Activated naive CD8-positive, alpha-beta T cell treated with anti-CD3 and anti-CD28 coated beads, Interleukin-2, amount 10 ng/mL, durations not matched to agents 7 days and 5 days (primary cell): ENCODE data around the gene STRA8. TPM values are rescaled to one million over a fixed set of nuclear protein-coding genes. Genes with fewer than 3 reads are reported as not detected.

Experiments used
- ATAC-seq: fragments of 150-1000 bp; cut with Tn5 transposase; one replicate; pipeline ENCODE4 v1.10.0; 2021; ENCODE audit warnings: low read depth, moderate library complexity
- POLR2A ChIA-PET: fragments of 350-600 bp; sonication (Branson Sonifier 250); formaldehyde crosslinking; loops from one replicate; lab custom pipeline; 2021; ENCODE audit warnings: antibody characterized with exemption; lab: Charles Lee
- DNase-seq: peaks from one replicate; pipeline ENCODE4 v3.0.0; 2021
- H3K27ac Mint-ChIP-seq: one replicate; pipeline ENCODE4 v1.8.0; 2022; ENCODE audit warnings: mild to moderate bottlenecking, mixed read lengths
- H3K27me3 Mint-ChIP-seq: one replicate; pipeline ENCODE4 v1.8.0; 2022; ENCODE audit warnings: mild to moderate bottlenecking, moderate library complexity, mixed read lengths
- H3K36me3 Mint-ChIP-seq: one replicate; pipeline ENCODE4 v1.8.0; 2021; ENCODE audit warnings: mild to moderate bottlenecking, mixed read lengths
- H3K4me1 Mint-ChIP-seq: one replicate; pipeline ENCODE4 v1.8.0; 2021; ENCODE audit warnings: mixed read lengths
- H3K4me3 Mint-ChIP-seq: one replicate; pipeline ENCODE4 v1.8.0; 2022; ENCODE audit warnings: mild to moderate bottlenecking, moderate library complexity, mixed read lengths
- H3K9me3 Mint-ChIP-seq: one replicate; pipeline ENCODE4 v1.8.0; 2021; ENCODE audit warnings: mixed read lengths
- total RNA-seq, 2 experiments: library from RNA; stranded (reverse); gene quantifications; one replicate each; pipeline ENCODE4 v1.2.3, GENCODE V29; 2021

Gene STRA8, protein sequence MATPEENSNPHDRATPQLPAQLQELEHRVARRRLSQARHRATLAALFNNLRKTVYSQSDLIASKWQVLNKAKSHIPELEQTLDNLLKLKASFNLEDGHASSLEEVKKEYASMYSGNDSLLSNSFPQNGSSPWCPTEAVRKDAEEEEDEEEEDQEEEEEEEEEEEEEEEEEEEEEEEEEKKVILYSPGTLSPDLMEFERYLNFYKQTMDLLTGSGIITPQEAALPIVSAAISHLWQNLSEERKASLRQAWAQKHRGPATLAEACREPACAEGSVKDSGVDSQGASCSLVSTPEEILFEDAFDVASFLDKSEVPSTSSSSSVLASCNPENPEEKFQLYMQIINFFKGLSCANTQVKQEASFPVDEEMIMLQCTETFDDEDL
- not detected for total RNA-seq

DNA sequence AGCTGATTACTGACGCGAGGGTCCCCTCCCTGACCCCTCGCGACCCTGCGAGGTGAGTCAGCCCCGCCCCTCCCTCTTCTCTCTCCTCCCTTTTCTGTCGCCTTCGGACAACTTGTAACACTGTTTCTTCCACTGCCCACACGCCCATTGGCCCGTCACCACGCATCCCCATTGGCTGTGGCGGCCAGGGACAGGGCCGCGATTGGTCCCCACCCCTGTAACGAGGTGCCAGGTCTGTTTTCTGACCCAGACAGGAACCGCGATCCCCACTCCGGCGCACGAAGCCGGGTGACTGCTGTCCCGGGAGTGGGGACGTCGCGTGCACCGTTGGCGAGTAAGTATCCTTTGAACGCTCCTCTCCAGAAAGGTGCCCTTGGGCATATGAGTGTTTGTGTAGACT lies at the start of gene STRA8:
Gene STRA8, plus strand, starts transcription at position 269 of the 400 bp plus-strand sequence. CDS start 6,687 bp downstream, outside the sequence.
- POLR2A ChIA-PET = no interaction called here

DNA sequence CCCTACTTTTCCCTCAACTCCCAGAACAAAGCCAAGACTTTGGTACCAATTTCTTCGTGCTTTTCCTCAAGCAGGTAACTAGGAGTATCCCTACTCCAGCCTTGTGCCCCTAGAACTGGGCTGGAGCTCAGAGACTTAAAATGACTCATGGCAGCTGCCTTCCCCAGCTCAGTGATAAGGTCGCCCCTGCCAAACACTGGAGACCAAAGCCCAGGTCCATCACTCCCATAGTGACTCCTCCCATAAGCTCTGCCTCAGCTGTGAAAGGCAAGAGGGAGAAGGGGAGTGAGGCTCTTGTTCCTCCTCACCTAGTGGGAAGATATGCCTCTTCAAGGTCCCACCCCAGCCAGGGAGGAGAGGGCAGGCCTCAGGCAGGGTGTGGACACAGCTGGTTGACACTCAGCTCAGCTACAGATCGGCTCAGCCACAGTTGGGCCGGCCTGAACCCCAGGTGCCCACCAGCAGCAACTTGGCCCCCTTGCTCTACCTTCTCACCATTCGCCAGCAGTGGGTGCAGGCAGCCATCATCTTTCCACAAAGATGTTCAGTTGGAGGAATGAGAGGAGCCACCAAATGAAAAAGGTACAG lies 49.3 kb upstream of the STRA8 start:
- Mint-ChIP-seq H3K27ac (no peak overlapping the region), H3K36me3 (peaks cover 41% of the 10 kb centered on the region), H3K4me3 (no peak overlapping the region), H3K27me3 (no peaks in the 10 kb centered on the region), H3K9me3 (peaks cover 17% of the 10 kb centered on the region), H3K4me1 (peaks cover 2% of the 10 kb centered on the region)
- ATAC-seq (no peak), DNase-seq (no peak)
- POLR2A ChIA-PET = interaction anchor here (0.5 to 0.9 kb wide), 2 partner anchors 10 to 146 kb away, joined by 3 to 6 read pairs; no protein-coding TSS in a partner anchor

More for the DNA sequence above, at the start of gene STRA8:
- peaks cover 1% of the 10 kb centered on the region for H3K27me3 Mint-ChIP-seq
- H3K4me1 Mint-ChIP-seq = peaks cover 4% of the 10 kb centered on the region
- no peaks in the 10 kb centered on the region for H3K9me3 Mint-ChIP-seq
- no peak within 1 kb of the TSS for H3K4me3 Mint-ChIP-seq
- ATAC-seq (no peak), DNase-seq (no peak)
- H3K36me3 Mint-ChIP-seq = no peaks in the 10 kb centered on the region
- no peak within 1 kb of the TSS for H3K27ac Mint-ChIP-seq

DNA sequence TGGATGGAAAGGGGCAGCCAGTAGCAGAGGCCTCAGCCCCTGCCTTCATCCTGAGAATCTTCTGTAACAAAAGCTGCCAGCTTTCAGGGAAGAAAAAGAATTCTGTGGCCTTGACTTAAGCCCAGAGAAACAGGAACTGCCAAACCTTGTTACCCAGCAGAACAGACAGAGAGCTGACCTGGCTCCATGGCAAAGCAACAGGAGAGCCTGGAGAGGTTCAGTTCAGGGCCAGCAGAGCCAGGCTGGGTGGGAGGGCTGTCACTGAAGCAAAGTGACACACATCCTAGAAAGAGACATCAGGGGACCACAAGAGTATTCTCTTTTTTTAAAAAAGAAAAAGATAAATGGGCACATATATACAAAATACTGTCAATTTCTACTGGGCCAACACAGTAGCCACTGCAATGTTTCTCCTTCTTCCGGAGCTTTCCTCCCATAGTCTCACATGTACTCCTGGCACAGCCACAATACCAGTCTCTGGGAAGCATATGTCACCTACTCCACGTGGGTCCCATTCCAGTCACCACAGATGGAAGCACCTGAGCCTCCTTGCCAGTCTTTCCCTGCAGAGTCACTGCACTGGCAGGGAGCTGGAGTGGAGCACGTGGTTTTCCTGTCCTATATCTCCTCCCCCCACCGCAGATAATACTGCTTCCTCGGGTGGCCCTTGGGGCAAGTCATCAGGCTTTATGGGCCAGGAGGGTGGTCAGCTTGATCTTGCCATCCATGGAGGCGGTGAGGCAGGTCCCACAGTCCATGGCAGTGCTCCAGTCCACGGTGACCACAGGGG lies 48.0 kb upstream of the STRA8 start:
- no peak overlapping the region for H3K27ac Mint-ChIP-seq

DNA sequence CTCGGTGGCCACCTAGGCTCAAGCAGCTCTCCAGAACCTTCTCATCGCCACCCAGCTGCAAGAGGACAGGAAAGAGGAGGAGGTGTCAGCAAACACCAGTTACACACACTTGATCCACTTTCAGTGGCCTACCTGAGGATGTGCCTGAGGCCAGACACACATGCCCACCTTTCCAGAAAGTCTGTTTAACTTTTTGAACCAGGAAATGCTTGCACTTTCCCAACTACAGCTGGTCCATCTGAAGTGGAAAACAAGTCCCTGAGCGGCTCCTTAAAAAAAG lies 47.4 kb upstream of the STRA8 start:
- Mint-ChIP-seq H3K4me1 (no peaks in the 10 kb centered on the region), H3K4me3 (no peak overlapping the region), H3K9me3 (peaks cover 12% of the 10 kb centered on the region), H3K27ac (no peak overlapping the region), H3K36me3 (peaks cover 37% of the 10 kb centered on the region), H3K27me3 (no peaks in the 10 kb centered on the region)
- POLR2A ChIA-PET = no interaction called here
- ATAC-seq = no peak
- DNase-seq = no peak

More for the DNA sequence above, 48.0 kb upstream of the STRA8 start:
- H3K4me1 Mint-ChIP-seq = no peaks in the 10 kb centered on the region
- POLR2A ChIA-PET = no interaction called here
- ATAC-seq (no peak), DNase-seq (no peak)
- peaks cover 39% of the 10 kb centered on the region for H3K36me3 Mint-ChIP-seq
- H3K9me3 Mint-ChIP-seq = peaks cover 14% of the 10 kb centered on the region
- H3K4me3 Mint-ChIP-seq = no peak overlapping the region
- no peaks in the 10 kb centered on the region for H3K27me3 Mint-ChIP-seq

DNA sequence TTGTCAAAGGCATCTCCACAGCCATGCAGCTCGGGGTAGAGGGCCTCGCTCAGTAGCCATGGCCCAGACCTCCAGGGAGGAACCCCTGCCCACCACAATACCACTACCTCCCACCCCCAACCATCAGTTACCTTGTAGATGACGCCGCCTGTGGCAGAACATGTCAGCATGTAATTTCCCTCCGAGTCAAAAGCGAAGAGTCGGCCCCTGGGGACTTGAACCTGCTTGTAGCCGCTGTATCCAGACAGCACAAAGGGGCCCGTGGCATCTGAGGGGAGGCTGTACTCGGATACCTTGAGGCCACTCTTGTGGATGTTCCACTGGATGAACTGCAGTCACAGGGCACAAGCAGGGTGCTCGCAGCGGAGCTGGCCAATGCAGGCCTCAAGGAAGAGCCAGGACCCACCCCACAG lies 46.8 kb upstream of the STRA8 start:
- no peaks in the 10 kb centered on the region for H3K27me3 Mint-ChIP-seq
- peaks cover 7% of the 10 kb centered on the region for H3K9me3 Mint-ChIP-seq
- POLR2A ChIA-PET = no interaction called here
- H3K27ac Mint-ChIP-seq = no peak overlapping the region
- H3K4me3 Mint-ChIP-seq = no peak overlapping the region
- ATAC-seq (no peak), DNase-seq (no peak)
- H3K36me3 Mint-ChIP-seq = peaks cover 35% of the 10 kb centered on the region
- no peaks in the 10 kb centered on the region for H3K4me1 Mint-ChIP-seq

DNA sequence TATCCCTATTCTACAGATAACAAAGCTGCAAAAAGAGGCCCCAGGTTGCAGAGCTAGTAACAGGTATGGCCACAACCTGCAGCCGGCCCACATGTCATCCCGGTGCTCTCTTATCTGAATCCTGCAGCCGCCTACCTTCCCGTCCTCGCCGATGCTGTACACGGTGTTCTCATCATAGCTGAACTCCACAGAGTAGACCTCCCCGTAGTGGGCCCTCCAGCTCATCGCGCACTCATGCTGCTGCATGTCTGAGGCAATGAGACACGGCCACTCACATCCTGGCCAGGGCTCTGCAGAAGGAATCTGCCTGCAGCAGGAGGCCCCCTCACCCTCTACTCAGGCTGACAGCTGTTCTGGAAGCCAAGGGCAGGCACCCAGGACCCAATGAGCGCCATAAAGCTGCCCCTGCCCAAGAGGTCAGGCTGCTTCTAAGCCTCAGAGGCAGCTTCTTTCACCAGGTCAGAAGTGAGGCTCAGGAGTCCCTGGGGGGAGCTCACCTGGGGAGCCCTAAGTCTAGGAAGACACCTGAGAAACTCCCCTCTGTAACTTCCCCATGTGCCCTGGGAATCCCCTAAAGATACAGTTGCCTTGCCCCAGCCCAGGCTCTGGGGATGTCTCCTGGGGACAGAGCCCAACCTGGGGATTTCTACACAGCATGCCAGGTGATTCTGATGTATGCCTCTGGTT lies 45.2 kb upstream of the STRA8 start:
- Mint-ChIP-seq H3K4me3 (no peak overlapping the region), H3K27ac (no peak overlapping the region), H3K36me3 (peaks cover 27% of the 10 kb centered on the region), H3K9me3 (no peaks in the 10 kb centered on the region), H3K27me3 (no peaks in the 10 kb centered on the region), H3K4me1 (no peaks in the 10 kb centered on the region)
- no peak for ATAC-seq
- POLR2A ChIA-PET = no interaction called here
- no peak for DNase-seq

DNA sequence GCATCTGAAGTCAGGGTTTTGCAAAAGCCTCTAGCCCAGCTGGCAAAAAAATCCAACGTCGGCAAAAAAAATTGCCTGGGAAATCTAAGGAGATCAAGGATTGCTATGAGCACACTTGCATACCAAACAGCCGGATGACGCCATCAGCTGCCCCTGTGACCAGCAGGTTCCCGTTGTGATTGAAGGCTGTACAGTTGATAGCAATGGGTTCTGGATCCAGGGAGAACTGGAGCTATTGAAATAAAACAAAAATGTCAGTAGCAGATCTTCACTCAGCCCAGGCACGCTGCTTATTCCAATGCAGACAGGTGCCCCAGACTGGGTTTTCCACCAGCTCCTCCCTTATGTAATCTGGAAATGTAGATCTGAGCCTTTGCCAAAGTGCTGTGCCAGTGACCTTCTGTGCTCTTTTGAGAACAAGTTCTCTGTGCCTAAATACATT lies 44.4 kb upstream of the STRA8 start:
- POLR2A ChIA-PET = no interaction called here
- Mint-ChIP-seq H3K36me3 (peaks cover 21% of the 10 kb centered on the region), H3K27ac (no peak overlapping the region), H3K9me3 (no peaks in the 10 kb centered on the region), H3K4me1 (peaks cover 1% of the 10 kb centered on the region), H3K4me3 (no peak overlapping the region), H3K27me3 (no peaks in the 10 kb centered on the region)
- no peak for ATAC-seq
- no peak for DNase-seq

DNA sequence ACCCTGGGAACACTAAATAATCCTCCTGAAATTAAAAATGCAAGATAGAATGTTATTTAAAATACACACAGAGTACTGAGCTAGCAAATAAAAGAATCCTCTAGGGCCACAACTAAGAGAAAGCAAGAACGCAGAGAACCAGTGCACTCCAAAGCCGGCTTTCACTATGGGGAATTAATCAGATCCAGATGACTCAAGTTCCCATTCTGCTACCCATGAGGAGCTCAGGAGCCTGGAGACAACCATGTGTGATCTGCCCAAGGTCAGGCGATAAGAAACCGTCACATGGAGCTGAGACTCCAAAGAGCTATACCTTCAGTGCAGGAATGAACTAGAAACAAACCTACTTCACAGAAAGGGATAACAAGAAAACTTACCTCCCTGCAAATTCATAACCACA lies 43.7 kb upstream of the STRA8 start:
- Mint-ChIP-seq H3K4me1 (peaks cover 2% of the 10 kb centered on the region), H3K9me3 (no peaks in the 10 kb centered on the region), H3K36me3 (peaks cover 15% of the 10 kb centered on the region), H3K27me3 (no peaks in the 10 kb centered on the region), H3K27ac (no peak overlapping the region), H3K4me3 (no peak overlapping the region)
- POLR2A ChIA-PET = no interaction called here
- no peak for ATAC-seq
- DNase-seq = no peak

DNA sequence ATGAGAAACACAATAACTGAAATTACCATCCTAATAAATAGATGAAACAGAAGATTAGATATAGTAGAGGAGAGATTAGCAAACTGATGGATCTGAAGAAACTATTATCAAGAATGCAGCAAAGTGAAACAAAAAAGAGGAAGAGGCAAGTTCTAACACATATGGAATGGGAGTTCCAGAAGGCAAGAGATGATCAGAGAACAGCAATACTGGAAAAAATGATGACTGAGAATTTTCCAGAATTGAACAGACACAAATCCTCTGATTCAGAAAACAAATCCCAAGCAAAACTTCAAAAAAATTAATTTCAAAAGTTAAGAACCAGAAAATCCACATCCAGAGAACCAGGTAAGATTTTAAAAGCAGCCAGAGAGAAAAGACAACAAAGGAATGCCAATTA lies 42.9 kb upstream of the STRA8 start:
- POLR2A ChIA-PET = interaction anchor here (0.8 kb wide), 1 partner anchor 19 kb away, joined by 3 read pairs; no protein-coding TSS in a partner anchor
- Mint-ChIP-seq H3K27ac (no peak overlapping the region), H3K9me3 (no peaks in the 10 kb centered on the region), H3K27me3 (no peaks in the 10 kb centered on the region), H3K36me3 (peaks cover 9% of the 10 kb centered on the region), H3K4me1 (peaks cover 2% of the 10 kb centered on the region), H3K4me3 (no peak overlapping the region)
- no peak for DNase-seq
- no peak for ATAC-seq

DNA sequence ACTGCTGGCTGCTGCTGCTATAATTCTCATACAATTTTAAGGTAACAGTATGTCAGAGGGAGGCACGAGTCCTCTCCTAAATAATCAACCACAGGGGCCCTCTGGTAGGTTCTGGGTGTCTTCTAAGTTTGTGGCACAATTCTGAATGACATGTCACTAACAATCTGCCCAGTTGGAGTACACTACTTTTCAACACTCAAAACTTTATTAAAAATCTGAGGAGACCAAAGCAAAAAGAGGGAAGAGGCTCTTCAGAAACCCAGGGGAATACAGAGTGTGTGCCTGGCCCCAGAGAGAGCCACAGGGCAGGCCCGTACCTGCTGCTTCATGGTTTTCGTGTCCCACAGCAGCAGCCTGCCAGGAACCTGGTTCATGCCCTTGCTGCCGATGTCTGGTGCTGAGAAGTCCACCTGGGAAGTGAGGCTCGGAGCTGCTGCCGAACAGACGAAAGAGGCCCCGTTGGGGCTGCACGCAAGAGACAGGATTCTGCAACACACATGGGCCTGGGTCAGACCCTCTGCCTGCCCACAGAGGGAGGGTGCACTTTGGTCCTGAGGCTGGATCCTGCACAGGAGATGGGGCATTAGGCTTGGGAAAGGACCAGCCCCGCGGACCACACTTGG lies 40.6 kb upstream of the STRA8 start:
- ATAC-seq (no peak), DNase-seq (no peak)
- H3K36me3 Mint-ChIP-seq = peaks cover 11% of the 10 kb centered on the region
- peaks cover 2% of the 10 kb centered on the region for H3K4me1 Mint-ChIP-seq
- H3K9me3 Mint-ChIP-seq = no peaks in the 10 kb centered on the region
- no peak overlapping the region for H3K4me3 Mint-ChIP-seq
- H3K27me3 Mint-ChIP-seq = no peaks in the 10 kb centered on the region
- POLR2A ChIA-PET = no interaction called here
- H3K27ac Mint-ChIP-seq = no peak overlapping the region

DNA sequence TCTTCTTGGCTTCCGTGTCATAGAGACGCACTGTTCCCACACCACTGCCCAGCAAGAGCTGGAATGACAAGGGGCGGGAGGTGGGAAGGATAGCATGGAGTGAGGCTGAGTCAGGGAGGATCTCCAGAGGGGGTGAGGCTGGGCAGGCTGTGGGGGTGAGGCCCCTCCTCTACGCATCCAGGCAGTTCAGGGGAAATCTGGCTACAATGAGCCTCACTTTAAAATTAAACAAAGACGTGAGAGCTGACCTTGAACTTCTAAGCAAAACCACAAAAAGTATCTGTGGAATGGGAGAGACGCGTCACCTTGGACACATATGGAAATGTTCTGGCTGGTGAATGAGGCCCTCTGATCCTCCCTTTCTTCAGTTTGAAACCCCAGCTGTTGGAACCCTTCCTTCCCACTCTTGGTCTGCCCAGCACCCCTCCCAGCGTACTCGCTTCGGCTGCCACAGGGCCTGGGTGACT lies 40.0 kb upstream of the STRA8 start:
- no peak for ATAC-seq
- POLR2A ChIA-PET = no interaction called here
- H3K4me3 Mint-ChIP-seq = no peak overlapping the region
- H3K27ac Mint-ChIP-seq = no peak overlapping the region
- no peak for DNase-seq
- no peaks in the 10 kb centered on the region for H3K27me3 Mint-ChIP-seq
- peaks cover 11% of the 10 kb centered on the region for H3K36me3 Mint-ChIP-seq
- H3K9me3 Mint-ChIP-seq = no peaks in the 10 kb centered on the region
- H3K4me1 Mint-ChIP-seq = peaks cover 2% of the 10 kb centered on the region

DNA sequence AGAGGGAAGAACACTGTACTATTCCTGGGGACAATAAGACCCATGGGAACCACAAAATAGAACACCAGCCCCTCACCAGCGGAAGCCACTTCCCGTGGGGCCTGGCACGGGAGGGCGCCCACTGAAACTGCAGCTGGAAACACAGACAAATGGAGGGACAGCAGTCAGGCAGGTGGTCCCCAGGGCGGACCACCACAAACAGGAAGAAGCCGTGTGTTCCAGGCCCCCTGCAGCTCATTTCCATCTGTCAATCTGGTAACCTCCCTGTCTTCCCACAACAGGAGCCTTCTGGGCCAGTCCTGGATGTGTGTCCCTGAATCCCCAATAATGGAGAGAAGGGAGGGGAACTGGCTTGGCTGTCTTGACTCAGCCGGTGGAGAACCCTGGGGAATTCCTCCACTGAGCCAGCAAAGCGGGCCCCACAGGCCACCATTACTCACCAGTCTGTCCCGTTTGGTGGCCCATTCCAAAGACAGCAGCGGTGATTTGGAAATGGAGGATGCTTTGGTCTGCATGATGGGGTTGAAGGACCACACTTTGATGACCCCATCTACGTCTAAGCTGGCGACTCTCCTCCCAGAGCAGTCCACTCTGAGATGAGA lies 39.0 kb upstream of the STRA8 start:
- no peaks in the 10 kb centered on the region for H3K9me3 Mint-ChIP-seq
- no peaks in the 10 kb centered on the region for H3K27me3 Mint-ChIP-seq
- H3K4me1 Mint-ChIP-seq = peaks cover 2% of the 10 kb centered on the region
- H3K4me3 Mint-ChIP-seq = no peak overlapping the region
- DNase-seq = no peak
- POLR2A ChIA-PET = no interaction called here
- no peak for ATAC-seq
- H3K27ac Mint-ChIP-seq = no peak overlapping the region
- peaks cover 10% of the 10 kb centered on the region for H3K36me3 Mint-ChIP-seq
